Activated T-cell treated with anti-CD3 and anti-CD28 coated beads, Interleukin-2, amount 50 U/mL, for 24 hours (primary cell): ENCODE data around the gene DHRS7B.

Experiments used
- DNase-seq: peaks from one replicate; pipeline ENCODE4 v3.0.0-alpha.2; 2020
- H3K27ac Mint-ChIP-seq: 2 replicates; pipeline ENCODE4 v1.8.0; 2020; ENCODE audit warnings: mild to moderate bottlenecking, mixed read lengths
- H3K27me3 Mint-ChIP-seq: 2 replicates; pipeline ENCODE4 v1.8.0; 2020; ENCODE audit warnings: mixed read lengths
- H3K36me3 Mint-ChIP-seq: 2 replicates; pipeline ENCODE4 v1.8.0; 2020; ENCODE audit warnings: low read depth, mixed read lengths
- H3K4me1 Mint-ChIP-seq: 2 replicates; pipeline ENCODE4 v1.8.0; 2020; ENCODE audit warnings: low read depth, mixed read lengths
- H3K4me3 Mint-ChIP-seq: 2 replicates; pipeline ENCODE4 v1.8.0; 2020; ENCODE audit warnings: mild to moderate bottlenecking, moderate library complexity, mixed read lengths
- H3K9me3 Mint-ChIP-seq: 2 replicates; pipeline ENCODE4 v1.8.0; 2020; ENCODE audit warnings: mixed read lengths

Gene DHRS7B

GRCh38 chr17:21171970-21172510, 45.3 kb downstream of the DHRS7B start:
- Mint-ChIP-seq H3K4me3 (no peak overlapping the region), H3K9me3 (no peaks in the 10 kb centered on the region)

DNA sequence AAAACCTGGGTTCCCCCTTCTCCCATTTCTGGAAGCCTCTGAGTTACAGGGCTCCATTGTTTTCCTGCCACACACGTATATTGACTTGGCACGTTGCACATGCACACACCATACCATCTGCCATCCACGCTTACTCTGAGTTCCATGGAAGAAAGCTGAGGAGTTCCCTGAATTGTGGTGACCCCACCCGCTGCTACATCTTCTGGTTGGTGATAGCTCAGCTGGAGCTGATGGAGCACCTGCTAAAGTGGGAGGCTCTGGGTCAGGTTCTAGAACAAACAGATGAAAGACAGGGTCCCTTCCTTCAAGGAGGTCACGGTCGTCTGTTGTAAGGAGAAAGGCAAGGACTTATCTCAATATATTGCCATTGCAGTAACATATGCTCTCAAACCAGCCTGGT, 46.1 kb downstream of the DHRS7B start:
- no peak for DNase-seq
- no peaks in the 10 kb centered on the region for H3K27me3 Mint-ChIP-seq
- no peaks in the 10 kb centered on the region for H3K9me3 Mint-ChIP-seq
- no peak overlapping the region for H3K4me3 Mint-ChIP-seq
- H3K36me3 Mint-ChIP-seq = peaks cover 41% of the 10 kb centered on the region
- H3K4me1 Mint-ChIP-seq = peaks cover 15% of the 10 kb centered on the region
- peak overlapping the region; percentile 7 for H3K27ac Mint-ChIP-seq

More at GRCh38 chr17:21171970-21172510, 45.3 kb downstream of the DHRS7B start:
- Mint-ChIP-seq H3K4me1 (peaks cover 21% of the 10 kb centered on the region), H3K27ac (peak overlapping the region; percentile 84), H3K36me3 (peaks cover 36% of the 10 kb centered on the region), H3K27me3 (no peaks in the 10 kb centered on the region)
- no peak for DNase-seq

DNA sequence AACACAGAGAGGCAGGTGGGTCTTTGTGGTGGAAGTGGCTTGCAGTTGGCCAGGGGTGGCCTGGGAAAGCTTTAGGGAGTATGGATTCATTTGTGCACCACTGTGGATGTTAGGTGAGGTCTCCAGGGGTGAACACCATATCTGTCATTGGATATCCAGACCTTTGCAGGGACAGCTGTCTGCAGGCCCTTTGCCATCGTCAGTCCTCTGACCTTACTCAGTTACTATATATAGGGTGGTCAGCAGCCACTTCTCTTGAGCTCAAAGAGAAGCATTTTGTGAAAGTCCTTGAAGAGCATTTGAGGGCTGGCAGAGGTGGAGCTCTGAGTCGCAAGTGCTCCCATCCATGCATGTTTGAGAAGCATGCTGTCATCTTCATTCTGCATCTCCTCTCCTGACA, 46.8 kb downstream of the DHRS7B start:
- no peak overlapping the region for H3K27ac Mint-ChIP-seq
- peaks cover 15% of the 10 kb centered on the region for H3K4me1 Mint-ChIP-seq
- peaks cover 44% of the 10 kb centered on the region for H3K36me3 Mint-ChIP-seq
- H3K4me3 Mint-ChIP-seq = no peak overlapping the region
- DNase-seq = no peak
- H3K9me3 Mint-ChIP-seq = no peaks in the 10 kb centered on the region
- no peaks in the 10 kb centered on the region for H3K27me3 Mint-ChIP-seq

GRCh38 chr17:21174186-21174585, 47.4 kb downstream of the DHRS7B start:
- H3K9me3 Mint-ChIP-seq = no peaks in the 10 kb centered on the region
- H3K36me3 Mint-ChIP-seq = peaks cover 47% of the 10 kb centered on the region
- H3K4me3 Mint-ChIP-seq = no peak overlapping the region
- H3K27me3 Mint-ChIP-seq = no peaks in the 10 kb centered on the region
- peaks cover 15% of the 10 kb centered on the region for H3K4me1 Mint-ChIP-seq
- no peak for DNase-seq
- H3K27ac Mint-ChIP-seq = peak overlapping the region; percentile 30

DNA sequence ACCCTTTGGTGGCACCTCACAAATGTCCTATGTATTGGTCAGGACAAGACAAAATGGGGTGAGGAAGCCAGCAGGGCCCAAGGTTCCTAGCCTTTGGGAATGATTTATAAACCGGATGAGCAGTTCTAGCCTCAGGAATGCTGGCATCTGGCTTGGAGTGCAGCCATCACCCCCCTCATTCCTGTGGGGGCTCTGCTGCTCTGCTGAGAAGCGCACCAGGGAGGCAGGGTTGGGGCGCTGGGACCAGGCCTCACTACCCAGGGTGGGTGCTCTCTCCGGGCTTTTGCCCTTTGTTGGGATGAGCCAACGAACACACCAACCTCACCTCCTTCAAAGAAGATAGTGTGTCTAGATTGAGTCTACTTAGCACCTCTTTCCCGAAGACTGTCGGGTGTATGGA, 47.9 kb downstream of the DHRS7B start:
- no peak overlapping the region for H3K27ac Mint-ChIP-seq
- H3K4me1 Mint-ChIP-seq = peaks cover 15% of the 10 kb centered on the region
- no peak overlapping the region for H3K4me3 Mint-ChIP-seq
- DNase-seq = no peak
- H3K36me3 Mint-ChIP-seq = peaks cover 51% of the 10 kb centered on the region
- H3K27me3 Mint-ChIP-seq = no peaks in the 10 kb centered on the region
- no peaks in the 10 kb centered on the region for H3K9me3 Mint-ChIP-seq

DNA sequence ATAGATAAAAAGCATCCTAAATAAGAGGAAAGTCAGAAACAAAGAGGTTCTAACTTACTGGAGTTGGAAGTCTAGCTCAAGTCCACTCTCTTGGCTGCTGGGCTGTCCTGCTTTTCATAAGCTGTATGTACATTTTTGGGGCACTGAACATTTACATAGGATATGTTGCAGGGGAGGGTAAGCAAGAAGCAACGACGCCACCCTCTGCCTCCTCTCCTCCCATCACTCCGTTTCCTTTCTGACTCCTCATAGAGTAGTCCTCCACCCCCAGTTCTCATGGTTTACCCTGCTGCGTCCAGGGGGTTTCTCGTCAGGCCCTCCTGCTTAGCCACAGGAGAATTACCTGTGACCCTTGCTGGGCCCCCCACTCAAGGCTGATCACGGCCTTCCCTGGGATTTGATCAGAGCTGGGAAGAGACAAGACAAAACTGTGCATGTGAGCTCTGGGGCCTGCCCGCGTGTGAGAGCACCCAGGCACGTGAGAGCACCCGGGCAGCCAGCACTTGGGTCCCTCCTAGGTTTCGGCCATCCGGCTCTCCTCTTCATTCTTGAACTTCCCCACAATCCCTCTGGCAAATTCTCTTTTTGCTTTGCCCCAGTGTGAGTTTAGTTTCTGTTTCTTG, 50.1 kb downstream of the DHRS7B start:
- Mint-ChIP-seq H3K4me1 (peaks cover 3% of the 10 kb centered on the region), H3K9me3 (no peaks in the 10 kb centered on the region), H3K36me3 (peaks cover 58% of the 10 kb centered on the region), H3K27me3 (no peaks in the 10 kb centered on the region), H3K4me3 (no peak overlapping the region), H3K27ac (no peak overlapping the region)
- DNase-seq = no peak

DNA sequence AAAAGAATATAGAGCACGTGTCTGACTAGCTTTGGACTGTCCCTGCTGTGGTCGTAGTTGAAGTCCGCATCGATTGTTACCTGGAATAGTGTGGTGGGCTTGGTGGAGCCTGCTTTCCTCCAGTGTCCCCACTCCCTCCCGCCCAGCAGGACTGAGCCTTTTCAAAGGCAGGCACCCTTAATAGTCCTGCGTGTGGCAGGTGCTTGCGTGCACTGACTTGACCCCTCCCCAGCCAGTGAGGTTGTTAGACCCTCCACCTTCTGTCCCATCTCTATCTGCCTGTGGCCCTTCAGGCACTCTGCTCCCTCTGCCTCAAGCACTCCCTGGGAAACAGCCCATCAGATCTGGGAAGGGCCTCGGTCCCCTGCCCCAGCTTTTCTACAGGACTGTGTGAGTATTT, 50.6 kb downstream of the DHRS7B start:
- Mint-ChIP-seq H3K9me3 (no peaks in the 10 kb centered on the region), H3K4me1 (no peaks in the 10 kb centered on the region), H3K36me3 (peaks cover 56% of the 10 kb centered on the region), H3K4me3 (no peak overlapping the region), H3K27me3 (no peaks in the 10 kb centered on the region), H3K27ac (no peak overlapping the region)
- DNase-seq = no peak

DNA sequence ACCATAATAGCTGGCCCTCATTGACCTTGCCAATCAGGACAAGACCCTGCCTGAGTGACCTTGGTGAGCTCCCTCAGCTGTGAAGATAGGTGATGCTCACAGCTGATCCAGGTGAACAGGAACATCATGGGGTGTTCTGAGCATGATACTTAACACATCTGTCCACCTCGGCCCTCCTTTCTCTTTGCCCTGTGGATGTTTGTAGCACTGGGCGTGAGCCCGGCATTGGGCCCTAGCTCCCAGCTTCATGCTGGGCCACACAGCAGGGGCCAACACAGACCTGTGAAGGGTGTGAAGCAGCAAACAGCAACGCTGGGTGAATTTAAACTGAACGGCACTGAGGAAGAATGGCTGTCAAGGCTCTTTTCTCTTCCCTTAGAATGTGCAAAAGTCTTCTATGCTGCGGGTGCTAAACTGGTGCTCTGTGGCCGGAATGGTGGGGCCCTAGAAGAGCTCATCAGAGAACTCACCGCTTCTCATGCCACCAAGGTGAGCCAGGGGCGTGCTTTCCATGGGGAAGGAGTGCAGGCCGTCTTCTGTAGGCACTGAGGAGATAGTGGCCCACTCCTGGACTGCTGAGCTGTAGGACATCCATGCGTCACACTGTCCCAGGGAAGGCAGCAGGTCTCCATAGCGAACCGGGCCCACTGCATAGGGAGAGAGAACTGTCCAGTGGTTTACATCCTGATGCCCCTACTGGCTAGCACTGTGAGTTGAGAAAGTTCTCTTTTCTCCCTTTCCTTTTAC, 51.3 kb downstream of the DHRS7B start:
- Mint-ChIP-seq H3K27me3 (no peaks in the 10 kb centered on the region), H3K27ac (no peak overlapping the region), H3K4me1 (peaks cover 2% of the 10 kb centered on the region), H3K36me3 (peaks cover 56% of the 10 kb centered on the region), H3K9me3 (no peaks in the 10 kb centered on the region), H3K4me3 (no peak overlapping the region)
- DNase-seq = no peak

- H3K27me3 Mint-ChIP-seq = no peaks in the 10 kb centered on the region
- H3K36me3 Mint-ChIP-seq = peaks cover 65% of the 10 kb centered on the region
- DNase-seq = no peak
- H3K27ac Mint-ChIP-seq = no peak overlapping the region
- no peaks in the 10 kb centered on the region for H3K9me3 Mint-ChIP-seq
- H3K4me3 Mint-ChIP-seq = no peak overlapping the region
- H3K4me1 Mint-ChIP-seq = peaks cover 2% of the 10 kb centered on the region
These were observed 56.7 kb downstream of the DHRS7B start for GRCh38 chr17:21183468-21183867.

GRCh38 chr17:21184570-21184969, 57.8 kb downstream of the DHRS7B start:
- H3K36me3 Mint-ChIP-seq = peaks cover 71% of the 10 kb centered on the region
- no peaks in the 10 kb centered on the region for H3K27me3 Mint-ChIP-seq
- peaks cover 2% of the 10 kb centered on the region for H3K4me1 Mint-ChIP-seq
- H3K9me3 Mint-ChIP-seq = no peaks in the 10 kb centered on the region
- no peak overlapping the region for H3K27ac Mint-ChIP-seq
- DNase-seq = no peak
- no peak overlapping the region for H3K4me3 Mint-ChIP-seq

- no peak for DNase-seq
- Mint-ChIP-seq H3K4me3 (no peak overlapping the region), H3K27ac (no peak overlapping the region), H3K36me3 (peaks cover 73% of the 10 kb centered on the region), H3K9me3 (no peaks in the 10 kb centered on the region), H3K27me3 (no peaks in the 10 kb centered on the region), H3K4me1 (peaks cover 2% of the 10 kb centered on the region)
These were observed 58.3 kb downstream of the DHRS7B start for GRCh38 chr17:21185061-21185460.

- Mint-ChIP-seq H3K4me1 (peaks cover 2% of the 10 kb centered on the region), H3K27ac (peak overlapping the region; percentile 57), H3K27me3 (no peaks in the 10 kb centered on the region), H3K36me3 (peaks cover 75% of the 10 kb centered on the region), H3K9me3 (no peaks in the 10 kb centered on the region), H3K4me3 (no peak overlapping the region)
- DNase-seq = no peak
These were observed 59.8 kb downstream of the DHRS7B start for GRCh38 chr17:21186399-21187187.

- DNase-seq = no peak
- Mint-ChIP-seq H3K27ac (no peak overlapping the region), H3K9me3 (no peaks in the 10 kb centered on the region), H3K36me3 (peaks cover 75% of the 10 kb centered on the region), H3K4me1 (peaks cover 5% of the 10 kb centered on the region), H3K27me3 (no peaks in the 10 kb centered on the region), H3K4me3 (no peak overlapping the region)
These were observed 62.6 kb downstream of the DHRS7B start for GRCh38 chr17:21189361-21189760.

DNA sequence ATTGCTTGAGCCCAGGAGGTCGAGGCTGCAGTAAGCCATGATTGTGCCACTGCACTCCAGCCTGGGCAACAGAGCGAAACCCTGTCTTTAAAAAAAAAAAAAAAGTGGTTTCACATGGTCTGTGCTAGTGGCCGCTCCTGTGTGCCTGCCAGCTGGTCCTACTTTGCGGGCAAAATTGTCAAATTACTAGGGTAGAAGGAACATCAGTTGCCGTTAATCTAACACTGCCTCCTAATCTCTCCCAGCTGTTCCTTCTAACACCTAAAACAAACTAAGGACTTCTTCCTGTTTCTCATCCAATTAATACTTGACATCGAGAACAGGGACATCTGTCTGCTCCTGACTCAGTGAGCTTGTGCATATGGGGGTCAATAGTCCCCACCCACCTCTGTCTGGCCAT, 63.3 kb downstream of the DHRS7B start:
- H3K27me3 Mint-ChIP-seq = no peaks in the 10 kb centered on the region
- peaks cover 74% of the 10 kb centered on the region for H3K36me3 Mint-ChIP-seq
- no peak overlapping the region for H3K27ac Mint-ChIP-seq
- no peaks in the 10 kb centered on the region for H3K9me3 Mint-ChIP-seq
- H3K4me1 Mint-ChIP-seq = peaks cover 5% of the 10 kb centered on the region
- no peak for DNase-seq
- no peak overlapping the region for H3K4me3 Mint-ChIP-seq
